Ishikawa (cell line): ENCODE results near the gene ALOX5AP.

ENCODE experiments used
- CEBPB ChIP-seq: IDR thresholded peaks from 2 replicates; pipeline ENCODE4 v1.6.1; 2012
- CREB1 ChIP-seq: IDR thresholded peaks from 2 replicates; pipeline ENCODE4 v1.6.1; 2012; ENCODE audit warnings: low read depth
- EGR1 ChIP-seq: IDR thresholded peaks from 2 replicates; pipeline ENCODE4 v1.6.1; 2012
- EP300 ChIP-seq: IDR thresholded peaks from 2 replicates; pipeline ENCODE4 v1.6.1; 2012; ENCODE audit warnings: borderline replicate concordance
- FOXM1 ChIP-seq: IDR thresholded peaks from 2 replicates; pipeline ENCODE4 v1.6.1; 2012; ENCODE audit warnings: low read depth, borderline replicate concordance
- NFIC ChIP-seq: IDR thresholded peaks from 2 replicates; pipeline ENCODE4 v1.6.1; 2012
- RAD21 ChIP-seq: IDR thresholded peaks from 2 replicates; pipeline ENCODE4 v1.6.1; 2012; ENCODE audit warnings: low read depth
- TAF1 ChIP-seq: IDR thresholded peaks from 2 replicates; pipeline ENCODE4 v1.6.1; 2012; ENCODE audit warnings: low read depth, mild to moderate bottlenecking
- TCF12 ChIP-seq: IDR thresholded peaks from 2 replicates; pipeline ENCODE4 v1.6.1; 2012; ENCODE audit warnings: low read depth
- TEAD4 ChIP-seq: IDR thresholded peaks from 2 replicates; pipeline ENCODE4 v1.6.1; 2012
- YY1 ChIP-seq: IDR thresholded peaks from 2 replicates; pipeline ENCODE4 v1.6.1; 2012; ENCODE audit warnings: low read depth
- ZBTB7A ChIP-seq: IDR thresholded peaks from 2 replicates; pipeline ENCODE4 v1.6.1; 2012; ENCODE audit warnings: low read depth
- TF ChIP-seq, protein P1 (sequence below): IDR thresholded peaks from 2 replicates; pipeline ENCODE4 v1.6.1; 2012
- TF ChIP-seq, protein P2 (sequence below): IDR thresholded peaks from 2 replicates; pipeline ENCODE4 v1.6.1; 2012; ENCODE audit warnings: low read depth, mild to moderate bottlenecking
- TF ChIP-seq, protein P3 (sequence below): IDR thresholded peaks from 2 replicates; pipeline ENCODE4 v1.6.1; 2012

Gene ALOX5AP

DNA sequence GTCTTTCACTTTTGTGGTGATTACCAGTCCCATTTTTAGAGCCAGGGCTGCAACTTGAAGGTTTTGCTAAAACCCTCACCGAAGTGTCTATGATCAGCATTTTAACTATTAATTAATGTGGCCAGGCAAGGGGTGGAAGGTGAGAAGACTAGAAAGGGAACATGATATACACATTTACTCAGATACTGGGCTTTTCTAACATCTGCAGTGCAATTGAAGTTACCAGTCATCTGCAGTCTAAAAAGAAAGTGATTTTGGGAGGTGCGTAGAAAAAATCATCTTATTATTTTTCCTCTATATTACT lies 481 bp downstream of the ALOX5AP start:
- TF ChIP-seq TEAD4 (no peak), NFIC (no peak), EP300 (no peak), FOXM1 (no peak)

DNA sequence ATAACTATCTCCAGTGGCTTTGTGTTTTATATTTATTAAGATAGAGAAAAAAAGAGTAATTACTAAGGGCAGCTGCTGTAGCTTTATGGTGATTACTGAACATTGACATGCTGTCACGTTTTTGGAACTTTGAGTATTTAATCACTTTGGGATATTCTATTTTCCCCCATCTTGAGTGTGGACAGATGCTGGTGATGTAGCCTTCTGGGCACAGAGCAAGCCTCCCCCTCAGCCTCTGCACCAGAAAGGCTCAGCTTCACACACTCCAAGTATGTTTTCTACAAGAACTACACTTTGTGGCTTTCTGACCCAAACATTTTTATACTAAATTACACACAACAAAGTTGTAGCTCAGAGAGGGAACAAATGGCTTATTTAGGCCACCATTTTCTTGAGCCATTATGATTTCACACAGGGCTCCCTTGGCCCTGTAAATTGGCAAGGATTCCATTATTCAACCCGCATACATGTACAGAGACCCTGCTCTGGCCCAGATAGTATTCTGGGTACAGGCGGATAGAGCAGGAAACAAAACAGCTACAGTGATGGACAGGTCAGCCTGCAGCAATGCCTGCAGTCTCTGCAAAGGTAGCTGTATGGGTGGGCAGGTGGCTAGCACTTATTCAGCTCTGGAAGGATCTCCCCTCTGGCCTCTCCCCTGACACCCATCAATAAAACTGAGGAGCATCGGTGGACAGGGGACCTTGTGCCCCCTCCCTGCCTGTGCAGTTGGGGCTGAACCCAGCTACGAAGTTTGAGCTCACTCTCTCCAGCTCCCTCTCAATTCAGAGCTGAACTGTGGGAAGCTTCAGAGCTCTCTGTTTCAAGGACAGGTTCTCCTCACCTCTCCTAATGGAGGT lies 1.3 kb downstream of the ALOX5AP start:
- no peak for TF ChIP-seq EP300
- TF ChIP-seq, protein P1, sequence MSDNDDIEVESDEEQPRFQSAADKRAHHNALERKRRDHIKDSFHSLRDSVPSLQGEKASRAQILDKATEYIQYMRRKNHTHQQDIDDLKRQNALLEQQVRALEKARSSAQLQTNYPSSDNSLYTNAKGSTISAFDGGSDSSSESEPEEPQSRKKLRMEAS, result no peak
- no peak for TF ChIP-seq TCF12
- TF ChIP-seq YY1, result no peak
- no peak for TF ChIP-seq RAD21
- TF ChIP-seq EGR1, result no peak

DNA sequence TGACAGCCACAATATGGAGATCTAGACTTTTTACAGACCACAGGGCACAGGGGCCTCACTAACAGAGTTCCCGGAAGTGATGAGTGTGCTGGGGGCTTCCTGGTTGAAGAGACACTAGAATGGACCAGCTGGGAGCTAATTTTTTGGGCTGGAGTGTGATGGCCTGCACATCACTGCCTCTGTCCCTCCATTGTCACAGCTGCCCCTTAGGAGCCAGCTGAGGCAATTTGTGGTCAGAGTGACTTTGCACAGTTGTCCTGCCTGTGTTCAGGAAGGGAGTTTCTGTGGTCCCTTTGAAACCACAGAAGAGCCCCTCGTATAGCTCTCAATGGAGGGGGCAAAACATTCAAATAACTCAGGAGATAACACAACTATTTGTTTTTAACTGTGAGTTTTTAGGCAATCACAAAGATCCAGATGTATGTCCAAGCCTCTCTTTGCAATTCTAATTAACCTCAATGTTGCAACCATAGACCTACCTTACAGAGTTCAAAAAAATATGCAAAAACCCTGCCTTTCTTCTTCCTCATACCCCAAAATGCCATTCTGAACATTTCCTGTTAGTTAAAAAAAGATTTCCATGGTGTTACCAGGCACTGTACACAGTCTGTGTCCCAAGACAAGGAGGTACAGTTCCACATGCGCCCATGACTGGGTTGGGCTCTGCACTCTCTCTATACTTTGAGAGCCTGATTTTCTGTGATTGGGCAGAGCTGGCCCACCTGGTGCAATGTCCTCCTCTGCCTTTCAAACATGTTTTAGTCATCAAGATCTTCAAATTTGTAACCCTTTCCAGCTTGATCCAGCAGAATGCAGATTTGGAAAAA lies 2.4 kb downstream of the ALOX5AP start:
- TF ChIP-seq YY1 (no peak), TCF12 (no peak), NFIC (no peak), FOXM1 (no peak), CEBPB (no peak)
- TF ChIP-seq, protein P2, sequence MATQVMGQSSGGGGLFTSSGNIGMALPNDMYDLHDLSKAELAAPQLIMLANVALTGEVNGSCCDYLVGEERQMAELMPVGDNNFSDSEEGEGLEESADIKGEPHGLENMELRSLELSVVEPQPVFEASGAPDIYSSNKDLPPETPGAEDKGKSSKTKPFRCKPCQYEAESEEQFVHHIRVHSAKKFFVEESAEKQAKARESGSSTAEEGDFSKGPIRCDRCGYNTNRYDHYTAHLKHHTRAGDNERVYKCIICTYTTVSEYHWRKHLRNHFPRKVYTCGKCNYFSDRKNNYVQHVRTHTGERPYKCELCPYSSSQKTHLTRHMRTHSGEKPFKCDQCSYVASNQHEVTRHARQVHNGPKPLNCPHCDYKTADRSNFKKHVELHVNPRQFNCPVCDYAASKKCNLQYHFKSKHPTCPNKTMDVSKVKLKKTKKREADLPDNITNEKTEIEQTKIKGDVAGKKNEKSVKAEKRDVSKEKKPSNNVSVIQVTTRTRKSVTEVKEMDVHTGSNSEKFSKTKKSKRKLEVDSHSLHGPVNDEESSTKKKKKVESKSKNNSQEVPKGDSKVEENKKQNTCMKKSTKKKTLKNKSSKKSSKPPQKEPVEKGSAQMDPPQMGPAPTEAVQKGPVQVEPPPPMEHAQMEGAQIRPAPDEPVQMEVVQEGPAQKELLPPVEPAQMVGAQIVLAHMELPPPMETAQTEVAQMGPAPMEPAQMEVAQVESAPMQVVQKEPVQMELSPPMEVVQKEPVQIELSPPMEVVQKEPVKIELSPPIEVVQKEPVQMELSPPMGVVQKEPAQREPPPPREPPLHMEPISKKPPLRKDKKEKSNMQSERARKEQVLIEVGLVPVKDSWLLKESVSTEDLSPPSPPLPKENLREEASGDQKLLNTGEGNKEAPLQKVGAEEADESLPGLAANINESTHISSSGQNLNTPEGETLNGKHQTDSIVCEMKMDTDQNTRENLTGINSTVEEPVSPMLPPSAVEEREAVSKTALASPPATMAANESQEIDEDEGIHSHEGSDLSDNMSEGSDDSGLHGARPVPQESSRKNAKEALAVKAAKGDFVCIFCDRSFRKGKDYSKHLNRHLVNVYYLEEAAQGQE, result no peak

DNA sequence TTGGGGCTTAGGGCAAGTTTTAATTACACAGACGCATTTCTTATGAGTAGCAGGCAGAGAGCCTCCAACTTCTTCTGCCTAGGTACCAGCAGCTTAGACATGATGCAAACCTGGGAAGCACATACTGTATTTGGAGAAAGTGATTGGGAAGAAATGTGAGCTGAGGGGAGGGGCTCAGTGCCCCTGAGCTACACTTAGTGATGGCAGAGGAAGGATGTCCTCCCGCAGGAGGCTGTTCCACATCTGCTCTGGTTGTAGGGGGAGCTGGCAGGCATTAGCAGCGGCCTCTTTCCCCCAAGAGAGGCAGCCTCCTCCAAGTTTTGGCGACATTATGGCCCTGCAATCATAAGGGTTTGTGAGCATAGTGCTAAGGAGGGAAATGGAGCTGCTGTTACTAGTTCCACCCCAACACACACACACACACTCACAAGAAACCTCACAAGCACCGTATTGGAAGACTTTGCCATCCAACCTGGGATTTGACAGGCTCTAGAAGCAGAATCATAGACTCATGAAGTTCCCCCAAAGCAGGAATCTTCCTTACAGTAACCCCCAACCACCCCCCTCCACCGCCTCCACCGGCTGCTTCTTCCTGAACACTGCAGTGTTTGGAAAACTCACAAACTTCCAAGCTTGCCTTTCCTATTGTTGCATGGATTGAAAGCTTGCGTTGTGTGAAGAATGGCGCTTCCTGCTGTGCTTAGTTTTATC lies 3.3 kb downstream of the ALOX5AP start:
- TF ChIP-seq, protein P2, result no peak
- TF ChIP-seq, protein P3, sequence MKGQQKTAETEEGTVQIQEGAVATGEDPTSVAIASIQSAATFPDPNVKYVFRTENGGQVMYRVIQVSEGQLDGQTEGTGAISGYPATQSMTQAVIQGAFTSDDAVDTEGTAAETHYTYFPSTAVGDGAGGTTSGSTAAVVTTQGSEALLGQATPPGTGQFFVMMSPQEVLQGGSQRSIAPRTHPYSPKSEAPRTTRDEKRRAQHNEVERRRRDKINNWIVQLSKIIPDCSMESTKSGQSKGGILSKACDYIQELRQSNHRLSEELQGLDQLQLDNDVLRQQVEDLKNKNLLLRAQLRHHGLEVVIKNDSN, result no peak
- no peak for TF ChIP-seq NFIC
- no peak for TF ChIP-seq FOXM1
- TF ChIP-seq CEBPB, result no peak
- TF ChIP-seq TAF1, result no peak
- no peak for TF ChIP-seq EP300
- TF ChIP-seq TCF12, result no peak
- TF ChIP-seq RAD21, result no peak
- no peak for TF ChIP-seq CREB1
- TF ChIP-seq, protein P1, result no peak
- TF ChIP-seq EGR1, result no peak
- no peak for TF ChIP-seq TEAD4
- no peak for TF ChIP-seq YY1
- no peak for TF ChIP-seq ZBTB7A

DNA sequence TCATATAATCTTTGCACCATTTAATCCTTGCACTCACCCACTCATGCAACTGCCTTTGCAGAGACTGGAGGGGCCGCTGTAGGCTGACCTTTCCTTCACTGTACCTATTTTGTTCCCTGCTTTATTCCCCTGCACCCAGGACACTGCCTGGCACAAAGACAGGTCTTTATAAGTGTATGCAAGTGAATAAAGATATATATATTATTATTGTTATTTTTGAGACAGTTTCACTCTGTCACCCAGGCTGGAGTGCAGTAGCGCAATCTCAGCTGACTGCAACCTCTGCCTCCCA lies 3.8 kb downstream of the ALOX5AP start:
- TF ChIP-seq NFIC (no peak), TCF12 (no peak), CREB1 (no peak), TAF1 (no peak), EP300 (no peak), YY1 (no peak), RAD21 (no peak), CEBPB (no peak), ZBTB7A (no peak), TEAD4 (no peak), EGR1 (no peak)
- TF ChIP-seq, protein P1, result no peak
- TF ChIP-seq, protein P3, result no peak
- TF ChIP-seq, protein P2, result no peak
